ENCODE data around the gene CNFN.

Gene CNFN

GRCh38 chr19:42401365-42402303 is 11.5 kb upstream of the CNFN start:
- H2AFZ ChIP-seq (ENCODE audit: low read length) = no peak overlapping the region
- no peak overlapping the region for H3K27ac ChIP-seq (ENCODE audit: low read depth, low read length, poor library complexity, severe bottlenecking)
- peak overlapping the region; percentile 62 for H3K4me2 ChIP-seq (ENCODE audit: low read length)
- no peaks in the 10 kb centered on the region for H3K9me3 ChIP-seq (ENCODE audit: low read length)
- peak; percentile 83 for TF ChIP-seq CTCF (IDR thresholded peaks at IDR 0.05; ENCODE audit: low read length)
- no peak for TF ChIP-seq EZH2 (IDR thresholded peaks at IDR 0.05; ENCODE audit: borderline replicate concordance, low read length)
- peak overlapping the region; percentile 48 for H3K4me3 ChIP-seq (ENCODE audit: low read depth, low read length, poor library complexity, severe bottlenecking)
- no peaks in the 10 kb centered on the region for H3K27me3 ChIP-seq (ENCODE audit: insufficient read depth, low read length)
- H3K4me1 ChIP-seq (ENCODE audit: insufficient read depth, low read length, severe bottlenecking) = peaks cover 17% of the 10 kb centered on the region
- H3K9ac ChIP-seq (ENCODE audit: low read length) = peak overlapping the region; percentile 37; the same call in 1 of the 2 replicates
- H3K9me2 ChIP-seq (ENCODE audit: low read depth, low read length) = no peaks in the 10 kb centered on the region
- H3K36me3 ChIP-seq (ENCODE audit: insufficient read depth, low read length) = peaks cover 40% of the 10 kb centered on the region
- no peaks in the 10 kb centered on the region; the same call in 1 of the 2 replicates for H3F3A ChIP-seq (ENCODE audit: insufficient read depth, low read length)
- no peaks in the 10 kb centered on the region for H3K79me2 ChIP-seq (ENCODE audit: insufficient read depth, low read length)
- H4K20me1 ChIP-seq (ENCODE audit: insufficient read depth, low read length) = no peaks in the 10 kb centered on the region

- Histone ChIP-seq H3K79me2 (ENCODE audit: insufficient read depth, low read length) (no peaks in the 10 kb centered on the region), H3K27me3 (ENCODE audit: insufficient read depth, low read length) (no peaks in the 10 kb centered on the region), H2AFZ (ENCODE audit: low read length) (no peak overlapping the region), H3K9me3 (ENCODE audit: low read length) (no peaks in the 10 kb centered on the region), H3K36me3 (ENCODE audit: insufficient read depth, low read length) (peaks cover 28% of the 10 kb centered on the region), H3K9me2 (ENCODE audit: low read depth, low read length) (no peaks in the 10 kb centered on the region), H3F3A (ENCODE audit: insufficient read depth, low read length) (no peaks in the 10 kb centered on the region; the same call in 1 of the 2 replicates), H3K27ac (ENCODE audit: low read depth, low read length, poor library complexity, severe bottlenecking) (no peak overlapping the region), H3K4me2 (ENCODE audit: low read length) (no peak overlapping the region), H4K20me1 (ENCODE audit: insufficient read depth, low read length) (no peaks in the 10 kb centered on the region), H3K4me1 (ENCODE audit: insufficient read depth, low read length, severe bottlenecking) (peaks cover 24% of the 10 kb centered on the region), H3K4me3 (ENCODE audit: low read depth, low read length, poor library complexity, severe bottlenecking) (no peak overlapping the region), H3K9ac (ENCODE audit: low read length) (no peak overlapping the region)
- no peak for TF ChIP-seq EZH2 (IDR thresholded peaks at IDR 0.05; ENCODE audit: borderline replicate concordance, low read length)
- TF ChIP-seq CTCF (IDR thresholded peaks at IDR 0.05; ENCODE audit: low read length) = no peak
Measured at GRCh38 chr19:42400404-42400803, 10.3 kb upstream of the CNFN start.

GRCh38 chr19:42397263-42398166 is 7.4 kb upstream of the CNFN start:
- no peaks in the 10 kb centered on the region for H3K79me2 ChIP-seq (ENCODE audit: insufficient read depth, low read length)
- peaks cover 24% of the 10 kb centered on the region for H3K4me1 ChIP-seq (ENCODE audit: insufficient read depth, low read length, severe bottlenecking)
- no peaks in the 10 kb centered on the region for H3K27me3 ChIP-seq (ENCODE audit: insufficient read depth, low read length)
- peak overlapping the region; percentile 83 for H3K4me3 ChIP-seq (ENCODE audit: low read depth, low read length, poor library complexity, severe bottlenecking)
- no peaks in the 10 kb centered on the region; the same call in 1 of the 2 replicates for H3F3A ChIP-seq (ENCODE audit: insufficient read depth, low read length)
- H3K9ac ChIP-seq (ENCODE audit: low read length) = peak overlapping the region; percentile 85
- peak overlapping the region; percentile 98 for H3K4me2 ChIP-seq (ENCODE audit: low read length)
- TF ChIP-seq EZH2 (IDR thresholded peaks at IDR 0.05; ENCODE audit: borderline replicate concordance, low read length) = no peak
- no peaks in the 10 kb centered on the region for H3K9me3 ChIP-seq (ENCODE audit: low read length)
- H3K9me2 ChIP-seq (ENCODE audit: low read depth, low read length) = no peaks in the 10 kb centered on the region
- no peaks in the 10 kb centered on the region for H4K20me1 ChIP-seq (ENCODE audit: insufficient read depth, low read length)
- peak overlapping the region; percentile 33; the same call in 1 of the 2 replicates for H2AFZ ChIP-seq (ENCODE audit: low read length)
- H3K36me3 ChIP-seq (ENCODE audit: insufficient read depth, low read length) = peaks cover 2% of the 10 kb centered on the region
- H3K27ac ChIP-seq (ENCODE audit: low read depth, low read length, poor library complexity, severe bottlenecking) = no peak overlapping the region

Measured in OCI-LY1 (cell line).